HG03432 (cell line): ENCODE measurements around the gene SLC46A1.
"Not testable (repeated sequence)": the region's sequence is repeated elsewhere in the genome, so short reads cannot be mapped to it uniquely, and the experiment has no call there.

ENCODE experiments used
- ATAC-seq: cut with Tn5 transposase; IDR thresholded peaks from one replicate; pipeline ENCODE4 v1.9.1; 2021; ENCODE audit warnings: mild to moderate bottlenecking, moderate library complexity; ENCODE audit not compliant: unreplicated experiment

The SLC46A1 gene

DNA sequence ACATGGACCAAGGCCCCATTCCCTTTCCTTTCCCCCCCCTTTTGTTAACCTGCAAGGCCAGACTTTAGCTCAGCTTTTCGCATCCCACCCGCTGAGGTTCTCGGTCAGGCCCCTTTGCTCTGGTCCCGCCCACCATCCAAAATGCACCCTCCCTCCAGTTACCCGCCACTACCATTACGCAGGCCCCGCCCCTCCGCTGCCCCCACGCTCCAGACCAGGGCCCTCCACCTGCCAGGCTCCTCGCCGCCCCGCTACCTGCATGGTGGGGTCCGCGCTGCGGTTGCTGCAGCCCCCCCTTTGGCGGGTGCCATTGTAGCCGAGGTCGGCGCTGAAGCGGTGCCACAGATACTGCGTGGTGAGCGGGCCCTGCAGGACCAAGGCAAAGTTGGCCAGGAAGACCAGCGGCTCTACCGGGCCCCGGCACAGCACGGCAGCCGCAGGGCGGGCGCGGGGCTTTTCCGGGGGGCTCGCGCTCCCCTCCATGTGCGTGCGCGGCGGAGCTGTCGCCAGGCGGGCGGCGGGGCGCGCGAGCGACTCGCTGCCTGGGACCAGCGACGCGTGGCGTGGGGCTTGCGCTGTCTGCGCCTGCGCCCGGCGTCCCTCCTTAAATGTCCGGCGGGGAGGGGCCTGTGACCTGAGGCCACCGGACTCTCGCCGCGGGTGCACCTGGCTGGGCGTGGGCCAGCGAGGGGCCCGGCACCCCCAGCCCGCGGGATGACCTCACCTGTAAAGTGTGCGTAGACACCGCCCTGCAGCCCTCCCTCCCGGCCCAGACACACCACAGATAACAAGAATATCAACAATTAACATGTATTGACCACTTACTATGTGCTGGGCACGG lies at the start of gene SLC46A1:
TSS of gene SLC46A1 (minus strand) at position 581 of the 841 bp plus-strand sequence. CDS start at position 483, 98 bp downstream.
- peak; percentile 86 for ATAC-seq

DNA sequence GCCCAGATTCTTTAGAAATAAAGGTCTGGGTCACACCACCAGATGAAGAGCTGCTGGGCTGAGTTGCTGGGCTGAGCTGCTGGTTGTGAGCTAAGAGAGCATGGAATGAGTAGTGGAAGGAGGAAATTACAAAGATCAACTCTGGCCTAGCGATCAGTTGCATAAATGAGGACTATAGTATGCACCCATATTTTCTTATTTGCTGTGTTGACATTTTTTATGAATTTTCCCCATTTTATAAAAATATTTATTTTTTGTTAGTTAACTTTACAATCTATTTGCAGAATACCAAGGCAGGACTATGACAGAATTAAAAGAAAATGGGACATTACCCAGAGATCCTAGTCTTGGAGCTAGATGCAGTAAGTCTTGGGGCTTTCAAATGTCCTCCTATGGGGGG lies 43.8 kb upstream of the SLC46A1 start:
- ATAC-seq = no peak

GRCh38 chr17:28447396-28447760 lies 41.4 kb upstream of the SLC46A1 start:
- ATAC-seq = no peak

DNA sequence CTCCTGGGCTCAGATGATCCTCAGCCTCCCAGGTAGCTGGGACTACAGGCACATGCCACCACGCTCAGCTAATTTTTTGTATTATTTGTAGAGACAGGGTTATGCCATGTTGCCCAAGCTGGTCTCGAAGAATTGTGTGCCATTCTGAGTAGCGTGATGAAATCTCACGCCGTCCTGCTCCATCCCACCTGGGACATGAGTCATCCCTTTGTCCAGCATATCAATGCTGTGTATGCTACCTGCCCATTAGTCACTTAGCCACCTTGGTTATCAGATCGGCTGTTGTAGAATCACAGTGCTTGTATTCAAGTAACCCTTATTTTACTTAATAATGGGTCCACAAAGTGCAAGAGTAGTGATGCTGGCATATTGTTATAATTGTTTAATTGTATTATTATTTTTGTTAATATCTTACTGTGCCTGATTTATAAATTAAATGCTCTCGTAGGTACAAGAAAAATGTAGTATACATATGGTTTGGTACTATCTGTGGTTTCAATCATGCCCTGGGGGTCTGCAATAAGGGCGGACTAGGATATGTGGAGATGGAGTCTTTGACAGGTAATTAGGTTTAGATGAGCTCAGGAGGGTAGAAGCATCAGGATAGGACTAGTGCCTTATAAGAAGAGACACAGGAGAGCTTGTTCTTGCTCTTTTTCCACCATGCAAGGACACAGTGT lies 40.8 kb upstream of the SLC46A1 start:
- no peak for ATAC-seq

DNA sequence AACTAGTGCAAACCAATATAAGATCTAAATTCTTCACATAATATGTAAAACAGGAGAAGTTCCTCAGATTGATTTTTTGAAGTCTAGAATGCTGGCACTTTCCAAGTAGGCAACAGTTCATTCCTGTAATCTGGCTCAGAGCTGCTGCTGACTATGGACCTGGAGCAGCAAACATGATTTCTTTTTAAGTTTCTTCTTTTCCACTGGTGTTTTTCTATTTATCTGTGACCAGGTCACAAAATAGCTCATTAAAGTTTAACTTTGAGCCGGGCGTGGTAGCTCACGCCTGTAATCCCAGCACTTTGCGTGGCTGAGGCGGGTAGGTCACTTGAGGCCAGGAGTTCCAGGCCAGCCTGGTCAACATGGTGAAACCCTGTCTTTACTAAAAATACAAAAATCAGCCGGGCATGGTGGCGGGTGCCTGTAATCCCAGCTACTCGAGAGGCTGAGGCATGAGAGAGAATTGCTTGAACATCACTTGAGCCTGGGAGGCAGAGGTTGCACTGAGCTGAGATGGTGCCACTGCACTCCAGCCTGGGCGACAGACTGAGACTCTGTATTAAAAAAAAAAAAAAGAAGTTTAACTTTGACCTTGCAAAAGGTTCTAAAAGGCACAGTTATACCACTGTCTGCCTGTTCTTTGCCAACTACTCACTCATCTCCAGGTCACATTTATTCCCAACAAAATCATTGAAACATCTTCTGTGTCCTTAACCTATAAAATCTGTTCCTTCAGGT lies 38.1 kb upstream of the SLC46A1 start:
- no peak for ATAC-seq

DNA sequence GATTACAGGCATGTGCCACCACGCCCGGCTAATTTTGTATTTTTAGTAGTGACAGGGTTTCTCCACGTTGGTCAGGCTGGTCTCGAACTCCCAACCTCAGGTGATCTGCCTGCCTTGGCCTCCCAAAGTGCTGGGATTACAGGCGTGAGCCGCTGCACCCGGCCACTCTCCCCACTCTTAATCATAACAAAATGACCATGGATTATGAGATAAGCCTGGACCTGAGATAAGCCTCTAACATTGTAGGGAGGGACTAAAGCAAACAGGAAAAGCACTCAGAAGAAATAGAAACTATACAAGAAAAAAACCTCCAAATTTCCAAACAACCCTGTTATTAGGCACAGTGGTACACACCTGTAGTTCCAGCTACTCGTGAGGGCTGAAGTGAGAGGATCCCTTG lies 28.3 kb upstream of the SLC46A1 start:
- not testable (repeated sequence) for ATAC-seq

DNA sequence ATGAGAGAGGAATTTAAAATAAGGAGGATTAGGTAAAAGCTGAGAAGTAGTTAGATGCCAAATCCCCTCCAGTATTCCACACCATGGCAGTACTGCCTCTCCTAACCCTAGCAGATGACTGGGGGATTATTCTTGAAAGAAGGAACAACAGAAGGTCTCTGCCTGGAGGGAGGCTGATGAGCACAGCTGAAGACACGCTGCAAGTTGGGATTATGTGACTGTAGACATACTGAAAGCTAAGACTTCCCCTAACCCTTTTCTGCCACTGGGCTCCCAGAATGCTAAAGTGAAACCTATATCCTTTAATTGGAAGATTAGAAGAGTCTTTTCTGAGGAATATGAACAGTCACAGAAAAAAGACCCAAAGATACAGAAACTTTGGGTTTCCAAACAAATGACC lies 27.7 kb upstream of the SLC46A1 start:
- no peak for ATAC-seq

DNA sequence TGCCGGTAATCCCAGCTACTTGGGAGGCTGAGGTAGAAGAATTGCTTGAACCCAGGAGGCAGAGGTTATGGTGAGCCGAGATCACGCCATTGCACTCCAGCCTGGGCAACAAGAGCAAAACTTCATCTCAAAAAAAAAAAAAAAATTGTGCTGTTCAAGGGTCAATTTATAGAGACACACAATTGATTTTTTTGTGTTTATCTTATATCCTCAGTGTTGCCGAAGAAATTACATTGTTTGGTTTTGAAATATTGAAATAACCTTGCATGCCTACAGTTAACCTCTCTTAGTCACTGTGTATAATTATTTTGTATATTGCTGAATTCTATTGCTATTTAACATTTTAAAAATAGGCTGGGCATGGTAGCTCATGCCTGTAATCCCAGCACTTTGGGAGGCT lies 22.0 kb upstream of the SLC46A1 start:
- ATAC-seq = not testable (repeated sequence)

DNA sequence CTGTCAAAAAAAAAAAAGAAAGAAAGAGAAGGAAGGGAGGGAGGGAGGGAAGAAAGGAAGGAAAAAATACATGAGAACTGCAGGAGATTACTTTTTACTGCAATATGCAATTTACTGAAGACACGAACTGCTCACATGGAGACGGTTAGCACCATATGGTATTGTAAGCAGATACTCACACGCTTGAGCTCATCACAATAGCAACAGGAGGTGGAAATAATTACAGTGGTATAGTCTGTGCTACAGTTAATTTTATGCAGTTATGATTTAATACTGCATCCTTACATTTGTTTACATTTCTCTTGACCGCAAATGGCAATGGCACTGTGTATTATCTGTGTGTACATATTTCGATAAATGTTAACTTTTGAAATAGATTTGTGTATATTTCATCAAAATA lies 21.4 kb upstream of the SLC46A1 start:
- no peak for ATAC-seq

DNA sequence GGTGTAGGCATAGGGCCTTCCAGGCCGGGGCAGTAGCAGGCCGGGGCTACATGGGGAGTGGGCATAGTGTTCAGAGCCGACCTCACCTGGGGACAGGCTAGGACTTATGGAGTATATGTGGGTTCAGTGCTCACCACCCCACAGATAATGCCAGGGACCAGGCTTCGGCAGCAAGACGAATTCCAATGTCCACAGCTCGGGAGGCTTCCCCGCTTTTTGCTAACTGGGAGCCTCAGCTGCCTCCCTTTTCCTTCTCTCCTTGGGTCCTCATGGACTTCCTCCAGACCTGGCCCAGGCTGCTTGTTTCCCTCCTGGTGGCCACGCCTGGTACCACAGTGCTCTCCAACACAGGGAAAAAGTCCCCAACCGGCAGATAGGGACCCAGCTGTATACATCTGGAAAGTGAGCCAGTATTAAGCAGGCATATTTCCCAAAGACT lies 20.1 kb upstream of the SLC46A1 start:
- no peak for ATAC-seq

DNA sequence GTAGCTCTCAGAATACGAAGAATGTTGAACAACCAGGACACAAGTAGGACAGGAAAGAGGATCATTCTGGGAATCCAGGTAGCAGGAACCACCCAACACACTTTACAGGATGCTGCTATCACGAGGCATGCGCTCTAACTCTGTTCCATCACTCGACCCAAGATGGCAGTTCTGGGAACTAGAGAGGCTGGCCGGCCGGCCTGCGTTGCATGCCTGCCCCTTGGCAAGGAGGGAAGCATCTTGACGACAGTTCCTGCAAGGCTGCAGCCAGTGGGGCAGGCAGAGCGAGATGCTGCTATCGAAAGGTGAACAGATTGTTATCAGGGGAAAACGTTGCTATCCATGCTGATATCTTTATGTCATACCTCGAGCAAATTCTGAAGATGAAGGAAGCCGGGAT lies 19.2 kb upstream of the SLC46A1 start:
- ATAC-seq = no peak

DNA sequence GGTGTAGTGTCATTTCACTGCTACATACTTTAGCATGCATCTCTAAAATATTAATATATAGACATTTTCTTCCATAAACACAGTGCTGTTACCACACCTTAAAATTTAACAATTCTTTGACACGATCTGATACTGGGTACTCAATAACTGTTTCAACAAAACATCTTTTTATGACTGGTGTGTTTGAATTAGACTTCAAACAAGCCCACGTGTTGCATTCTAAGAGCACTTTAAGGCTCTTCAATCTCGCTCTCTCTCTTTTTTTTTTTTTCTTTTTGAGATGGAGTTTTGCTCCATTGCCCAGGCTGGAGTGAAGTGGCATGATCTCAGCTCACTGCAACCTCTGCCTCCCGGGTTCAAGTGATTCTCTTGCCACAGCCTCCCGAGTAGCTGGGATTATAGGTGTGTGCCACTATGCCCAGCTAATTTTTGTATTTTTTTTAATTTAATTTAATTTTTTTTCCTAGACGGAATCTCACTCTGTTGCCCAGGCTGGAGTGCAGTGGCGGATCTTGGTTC lies 15.8 kb upstream of the SLC46A1 start:
- no peak for ATAC-seq

DNA sequence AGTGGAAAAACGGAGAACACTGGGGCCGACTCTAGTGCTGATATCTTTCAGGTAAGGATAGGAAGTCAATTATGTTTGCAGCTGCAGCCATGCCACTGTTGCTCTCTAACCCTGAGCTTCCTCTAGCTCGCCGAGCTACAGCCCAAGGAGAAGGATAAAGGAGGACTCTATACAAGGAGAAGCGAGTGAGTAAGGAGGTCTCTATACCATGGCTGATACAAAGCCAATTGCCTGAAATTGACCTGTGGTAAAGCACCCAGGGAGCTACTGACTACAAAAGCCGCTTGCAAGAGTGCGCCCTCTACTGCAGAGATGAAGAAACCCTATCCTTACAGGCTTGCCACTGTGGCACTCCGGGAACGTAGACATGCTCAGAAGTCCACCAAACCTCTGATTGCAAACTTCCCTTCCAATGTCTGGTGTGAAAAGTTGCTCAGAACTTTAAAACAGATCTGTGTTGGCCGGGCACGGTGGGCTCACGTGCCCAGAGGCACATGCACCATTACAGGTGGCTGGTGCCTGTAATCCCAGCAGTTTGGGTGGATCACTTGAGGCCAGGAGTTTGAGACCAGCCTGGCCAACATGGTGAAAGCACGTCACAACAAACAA lies 10.8 kb upstream of the SLC46A1 start:
- no peak for ATAC-seq

DNA sequence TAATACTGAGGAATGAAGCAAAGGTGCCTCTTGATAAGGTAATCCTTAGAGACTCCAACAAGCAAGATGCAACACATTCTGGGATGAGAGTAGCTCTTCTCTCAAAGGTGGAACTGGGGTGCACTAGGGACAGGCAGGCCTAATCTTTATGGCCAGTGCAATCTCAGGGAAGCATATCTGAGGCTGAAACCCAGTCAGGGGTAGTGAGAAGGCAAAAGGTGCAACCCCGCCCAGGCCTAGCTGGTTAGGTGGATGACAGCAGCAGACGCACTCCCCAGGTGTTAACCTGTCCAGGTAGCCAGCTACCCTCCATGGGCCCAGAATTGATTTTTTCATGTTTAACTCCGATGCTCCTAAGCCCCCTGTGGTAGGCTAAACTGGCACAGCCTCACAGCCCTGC lies 9.9 kb upstream of the SLC46A1 start:
- no peak for ATAC-seq

DNA sequence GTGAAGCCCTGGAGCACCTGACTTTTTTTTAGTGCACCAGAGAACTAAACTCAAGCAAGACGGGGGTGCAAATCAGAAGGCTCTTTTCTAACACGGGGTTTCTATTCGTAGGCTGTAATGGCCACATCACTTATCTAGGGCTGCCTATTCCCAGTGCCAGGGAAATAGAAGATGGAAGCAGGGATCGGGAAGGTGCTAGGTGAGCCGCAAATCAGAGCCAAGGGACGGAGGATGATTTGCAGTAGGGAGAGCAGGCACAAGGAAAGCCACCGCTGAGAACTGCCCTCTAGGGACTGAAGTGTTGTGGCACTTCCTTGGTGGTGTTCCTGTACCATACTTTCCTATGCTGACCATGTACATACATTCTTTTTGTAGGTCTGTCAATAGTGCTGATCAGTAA lies 7.8 kb upstream of the SLC46A1 start:
- no peak for ATAC-seq

- ATAC-seq = no peak
Measured at GRCh38 chr17:28412099-28412498, 6.1 kb upstream of the SLC46A1 start.

- ATAC-seq = no peak
Measured at GRCh38 chr17:28407974-28408306, 1.9 kb upstream of the SLC46A1 start.

GRCh38 chr17:28407130-28407973 lies 1.3 kb upstream of the SLC46A1 start:
- no peak for ATAC-seq

DNA sequence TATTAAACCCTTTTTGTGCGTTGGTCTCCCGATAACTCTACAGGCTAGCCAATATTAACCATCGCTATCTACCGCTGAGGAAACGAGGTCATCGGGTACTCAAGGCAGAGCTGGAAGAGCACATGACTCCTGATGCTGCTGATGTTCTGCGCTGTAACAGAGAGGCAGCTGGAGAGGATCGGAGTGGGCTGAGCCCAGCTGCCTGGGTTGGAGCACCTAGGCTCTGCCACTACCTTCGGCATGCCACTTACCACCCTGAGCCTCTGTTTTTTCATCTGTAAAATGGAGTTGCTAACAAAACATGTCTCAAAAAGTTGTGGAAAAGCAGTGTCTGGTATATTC lies 432 bp upstream of the SLC46A1 start:
- no peak for ATAC-seq

DNA sequence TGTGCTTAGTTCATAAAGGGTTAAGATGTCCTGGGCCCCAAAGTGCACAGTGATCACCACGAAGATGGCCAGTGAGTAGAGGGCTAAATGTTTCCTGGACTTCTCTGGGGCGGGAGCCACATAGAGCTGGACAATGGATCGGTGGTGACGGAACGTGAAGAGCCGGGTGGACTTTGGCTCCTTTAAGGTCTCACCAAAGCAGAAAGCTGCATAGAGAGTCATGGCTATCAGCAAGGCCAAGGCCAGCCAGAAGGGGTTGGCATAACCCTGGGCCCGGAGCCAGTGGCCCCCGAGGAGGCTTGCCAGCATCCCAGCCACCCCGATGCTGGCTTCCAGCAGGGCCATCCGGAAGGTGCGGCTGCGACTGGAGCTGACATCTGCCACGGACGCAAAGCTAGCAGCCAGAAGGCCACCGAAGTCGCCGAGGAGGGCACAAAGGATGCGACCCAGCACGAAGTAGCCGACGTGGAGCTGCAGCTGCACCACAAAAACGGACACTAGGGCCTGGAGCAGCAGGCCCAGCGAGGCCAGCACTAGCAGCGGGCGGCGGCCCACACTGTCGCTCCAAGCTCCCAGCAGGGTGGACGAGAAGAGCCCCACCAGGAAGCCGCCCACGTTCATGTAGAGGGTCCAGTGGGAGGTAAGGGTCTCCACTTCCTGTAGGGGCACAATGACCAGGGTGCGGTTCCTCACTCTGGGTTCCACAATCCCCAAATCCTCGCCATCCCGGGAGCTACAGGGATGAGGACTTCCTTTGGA lies 1.0 kb downstream of the SLC46A1 start:
- no peak for ATAC-seq
